GM21723 (cell line): ENCODE results near the gene CYBA.

ENCODE experiments used
- ATAC-seq: cut with Tn5 transposase; IDR thresholded peaks from one replicate; pipeline ENCODE4 v1.9.1; 2021; ENCODE audit warnings: mild to moderate bottlenecking, moderate library complexity; ENCODE audit not compliant: unreplicated experiment

Gene CYBA

GRCh38 chr16:88647178-88648070 is 3.4 kb downstream of the CYBA start:
- ATAC-seq = no peak

GRCh38 chr16:88646345-88647034 is 4.4 kb downstream of the CYBA start:
- ATAC-seq = no peak

- ATAC-seq = no peak
Measured at GRCh38 chr16:88645941-88646340, 4.9 kb downstream of the CYBA start.

DNA sequence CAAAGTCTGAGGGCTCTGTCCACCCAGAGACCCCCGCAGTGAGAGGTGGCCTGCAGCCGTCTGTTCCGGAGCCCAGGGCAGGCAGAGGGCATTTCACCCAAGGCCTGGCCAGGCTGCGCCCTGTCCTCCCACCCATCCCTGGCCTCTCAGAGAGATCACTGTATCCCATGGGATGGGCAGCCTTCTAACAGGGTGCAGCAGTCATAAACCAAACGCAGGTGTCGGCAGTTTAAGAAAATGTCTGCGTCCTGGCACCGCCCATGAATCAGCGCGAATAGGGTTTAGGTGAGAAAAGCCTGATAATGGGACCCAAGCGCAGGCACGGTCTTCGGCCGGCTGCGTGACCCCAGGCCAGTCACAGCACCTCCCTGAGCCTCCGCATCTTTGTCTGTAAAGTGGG is 5.4 kb downstream of the CYBA start:
- no peak for ATAC-seq

- no peak for ATAC-seq
Measured at GRCh38 chr16:88643644-88643932, 7.3 kb downstream of the CYBA start.

DNA sequence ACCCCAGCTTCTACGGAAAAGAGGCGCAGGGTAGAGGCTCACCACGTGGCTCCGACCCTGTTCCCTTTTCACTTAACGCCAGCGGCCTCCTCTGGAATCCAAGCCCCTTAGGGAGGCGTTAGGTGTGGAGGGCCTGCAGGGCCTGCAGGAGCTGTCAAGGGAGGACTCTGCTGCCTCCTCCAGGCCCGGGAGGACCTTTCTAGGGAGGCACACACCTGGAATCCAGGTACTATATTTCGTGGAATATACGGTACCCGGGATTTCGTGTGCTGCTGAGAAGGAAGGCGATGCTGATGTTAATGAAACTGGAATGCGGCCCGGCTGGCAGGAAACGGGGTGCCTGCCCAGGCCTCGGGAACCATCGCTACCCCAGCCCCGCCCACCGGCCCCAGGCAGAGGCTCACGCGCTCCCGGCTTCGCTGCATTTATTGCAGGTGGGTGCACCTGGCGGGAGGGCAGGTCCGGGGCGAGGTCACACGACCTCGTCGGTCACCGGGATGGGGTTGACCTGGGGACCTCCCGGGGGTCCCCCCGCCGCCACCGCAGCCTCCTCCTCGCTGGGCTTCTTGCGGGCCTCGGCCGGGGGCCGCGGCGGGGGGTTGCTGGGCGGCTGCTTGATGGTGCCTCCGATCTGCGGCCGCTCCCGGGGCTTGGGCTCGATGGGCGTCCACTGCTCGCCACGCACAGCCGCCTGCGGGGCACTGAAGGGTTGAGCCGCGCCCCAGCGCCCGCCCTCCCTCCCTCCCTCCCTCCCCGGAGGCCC is 7.8 kb downstream of the CYBA start:
- no peak for ATAC-seq

DNA sequence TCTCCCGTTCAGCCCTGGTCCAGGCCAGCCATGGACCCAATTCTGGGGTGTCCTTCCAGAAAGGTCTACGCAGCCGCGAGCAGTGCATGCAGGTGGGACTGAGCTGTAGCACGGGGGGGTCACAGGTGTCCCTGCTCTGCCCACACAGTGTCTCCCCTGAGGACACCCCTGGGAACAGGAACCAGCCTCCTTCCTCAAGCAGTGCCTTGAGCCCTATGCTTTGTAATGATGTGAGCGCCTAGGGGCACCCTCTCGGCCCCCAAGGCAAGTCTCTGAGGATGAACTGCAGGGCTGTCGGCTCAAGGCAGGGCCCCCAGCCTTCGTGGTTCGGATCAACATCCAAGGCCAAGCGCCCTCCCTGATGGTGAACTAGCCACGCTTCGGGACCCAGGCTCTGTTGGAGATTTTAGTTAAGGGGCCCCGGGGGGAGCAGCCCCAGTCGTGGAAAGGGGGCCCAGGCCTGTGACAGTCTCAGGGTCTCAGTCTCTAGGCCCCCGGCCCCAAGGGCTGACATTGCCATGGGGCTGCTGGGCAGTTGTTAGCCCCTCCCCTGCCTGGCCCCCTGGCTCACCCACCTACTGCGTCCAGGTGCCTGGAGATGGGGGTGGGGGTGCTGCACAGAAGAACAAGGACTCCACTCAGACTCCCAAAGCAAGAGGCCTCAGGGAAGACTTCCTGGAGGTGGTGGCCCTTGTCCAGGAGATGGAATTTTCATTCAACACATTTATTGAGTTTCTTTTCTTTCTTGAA is 10.2 kb downstream of the CYBA start:
- no peak for ATAC-seq

GRCh38 chr16:88640039-88640495 is 10.8 kb downstream of the CYBA start:
- no peak for ATAC-seq

DNA sequence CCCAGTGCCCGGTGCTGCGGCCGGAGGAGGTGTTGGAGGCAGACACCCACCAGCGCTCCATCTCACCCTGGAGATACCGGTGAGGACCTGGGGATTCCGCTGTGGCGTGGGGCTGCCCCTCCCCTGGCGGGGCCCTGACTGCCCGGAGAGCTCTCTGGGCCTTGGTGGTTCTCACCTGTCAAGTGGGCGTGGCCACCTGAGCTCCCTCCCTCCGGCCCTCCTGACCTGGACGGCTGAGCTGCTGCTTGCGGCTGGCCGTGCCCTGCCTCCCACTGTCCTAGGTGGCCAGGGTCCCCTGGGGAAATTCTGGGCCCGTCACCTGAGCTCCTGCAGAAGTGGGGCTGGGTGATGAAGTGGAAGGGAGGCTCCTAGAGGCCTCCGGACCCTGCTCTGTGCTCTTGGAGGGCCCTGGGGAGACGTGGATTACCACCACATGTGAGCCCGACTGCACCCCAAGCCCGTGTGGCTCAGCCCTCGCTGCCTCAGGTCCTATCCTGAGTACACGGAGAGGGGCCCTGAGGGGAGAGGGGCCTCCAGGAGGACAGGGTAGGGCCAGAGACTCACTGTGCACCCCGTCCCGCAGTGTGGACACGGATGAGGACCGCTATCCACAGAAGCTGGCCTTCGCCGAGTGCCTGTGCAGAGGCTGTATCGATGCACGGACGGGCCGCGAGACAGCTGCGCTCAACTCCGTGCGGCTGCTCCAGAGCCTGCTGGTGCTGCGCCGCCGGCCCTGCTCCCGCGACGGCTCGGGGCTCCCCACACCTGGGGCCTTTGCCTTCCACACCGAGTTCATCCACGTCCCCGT is 11.4 kb downstream of the CYBA start:
- ATAC-seq = no peak

DNA sequence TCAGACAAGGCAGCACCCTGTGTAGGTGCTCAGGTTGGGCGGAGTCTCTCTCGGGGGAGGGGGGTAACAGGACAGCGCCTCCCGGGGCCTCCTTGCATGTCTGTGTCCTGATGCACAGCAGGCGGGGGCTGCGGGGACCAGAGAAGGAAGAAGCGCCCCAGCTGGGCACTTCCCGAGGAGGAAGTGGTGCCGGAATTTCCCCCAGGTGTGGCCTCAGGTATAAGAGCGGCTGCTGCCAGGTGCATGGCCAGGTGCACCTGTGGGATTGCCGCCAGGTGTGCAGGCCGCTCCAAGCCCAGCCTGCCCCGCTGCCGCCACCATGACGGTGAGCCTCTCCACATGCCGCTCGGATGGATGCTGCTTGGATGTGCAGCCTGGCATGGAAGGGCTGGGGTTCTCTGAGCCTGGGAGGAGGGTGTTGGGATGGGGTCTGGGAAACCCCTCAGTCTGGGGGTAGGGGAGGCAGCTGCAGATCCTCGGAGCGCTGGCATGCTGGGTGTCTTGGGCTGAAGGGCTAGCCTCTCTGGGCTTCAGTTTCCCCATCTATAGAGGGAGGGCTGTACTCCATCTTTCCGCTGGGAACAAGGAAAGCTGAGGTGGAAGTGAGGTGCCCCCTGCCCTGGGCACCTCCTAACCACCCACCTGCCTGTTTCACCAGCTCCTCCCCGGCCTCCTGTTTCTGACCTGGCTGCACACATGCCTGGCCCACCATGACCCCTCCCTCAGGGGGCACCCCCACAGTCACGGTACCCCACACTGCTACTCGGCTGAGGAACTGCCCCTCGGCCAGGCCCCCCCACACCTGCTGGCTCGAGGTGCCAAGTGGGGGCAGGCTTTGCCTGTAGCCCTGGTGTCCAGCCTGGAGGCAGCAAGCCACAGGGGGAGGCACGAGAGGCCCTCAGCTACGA is 12.3 kb downstream of the CYBA start, which contains the start of gene IL17C:
Gene IL17C, plus strand, starts transcription at position 250 of the 908 bp plus-strand sequence. Its CDS starts 70 bp downstream, at position 320.
- no peak for ATAC-seq

- ATAC-seq = no peak
Measured at GRCh38 chr16:88636488-88637265, 14.2 kb downstream of the CYBA start.

- ATAC-seq = no peak
Measured at GRCh38 chr16:88635671-88636319, 15.1 kb downstream of the CYBA start.

DNA sequence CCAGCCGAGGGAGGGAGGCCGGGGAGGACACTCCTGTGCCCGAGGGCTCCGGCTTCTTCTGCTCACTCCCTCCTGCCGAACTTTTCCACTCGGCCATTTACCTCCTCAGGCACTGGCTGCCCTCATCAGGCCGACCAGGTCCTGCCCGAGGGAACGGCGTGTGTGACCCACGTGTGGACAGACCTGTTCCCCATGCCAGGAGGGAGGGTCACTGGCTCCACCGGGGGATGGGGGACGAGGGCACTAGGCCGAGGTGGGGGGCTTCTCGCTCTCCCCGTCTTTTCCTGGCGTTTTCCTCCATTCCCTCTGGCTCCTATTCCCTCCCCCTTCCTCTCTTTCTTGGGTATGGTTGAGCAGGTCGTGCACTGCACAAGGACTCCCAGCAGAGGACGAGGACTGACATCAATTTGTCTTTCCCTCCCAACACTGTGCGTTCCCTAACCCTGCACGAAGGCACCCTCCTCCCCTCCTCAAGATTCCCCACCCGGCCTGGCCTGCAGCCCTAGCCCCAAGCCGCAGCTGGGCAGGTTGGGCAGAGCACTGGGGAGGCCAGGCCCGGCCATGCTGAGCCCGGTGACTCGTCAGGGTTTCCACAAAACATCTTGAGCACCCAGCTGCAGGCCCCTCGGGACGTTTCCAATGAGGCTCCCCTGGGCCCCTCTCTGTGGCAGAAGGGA is 15.7 kb downstream of the CYBA start:
- no peak for ATAC-seq

GRCh38 chr16:88634141-88634993 is 16.5 kb downstream of the CYBA start:
- ATAC-seq = peak; percentile 58

DNA sequence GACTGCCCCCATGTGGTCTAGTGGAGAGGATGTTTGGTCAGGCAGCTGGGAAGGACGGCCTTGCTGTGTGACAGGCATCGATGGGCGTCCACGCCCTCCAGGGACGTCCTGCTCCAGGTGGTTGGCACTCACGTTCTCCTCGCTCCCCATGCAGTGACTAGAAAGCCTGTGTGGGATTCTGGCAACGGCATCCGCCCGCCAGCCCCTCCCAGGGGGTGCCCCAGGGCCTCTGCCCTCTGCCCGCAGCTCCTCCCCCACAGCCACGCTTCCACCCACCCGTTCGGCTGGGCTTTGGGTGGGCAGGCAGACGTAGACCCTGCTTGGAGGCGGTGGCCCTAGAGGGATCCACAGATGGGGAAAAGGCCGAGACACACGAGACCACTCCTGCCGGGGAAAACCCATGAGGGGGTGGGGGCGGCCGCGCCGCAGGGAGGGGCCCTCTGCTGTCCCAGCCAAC is 17.1 kb downstream of the CYBA start:
- peak; percentile 38 for ATAC-seq

GRCh38 chr16:88632587-88632930 is 18.3 kb downstream of the CYBA start:
- no peak for ATAC-seq
